ENCODE results near the gene AP5B1. TPM values are rescaled to one million over a fixed set of nuclear protein-coding genes. Genes with fewer than 3 reads are reported as not detected.

Gene AP5B1
- total RNA-seq, 1 experiment from 2014 or later: 19.7 TPM

- in situ Hi-C loops (cut with HindIII; ENCODE audit: low pct_unique_long_range_greater_than_20kb, low sequenced_read_pairs): no loop called here
- DNase-seq (ENCODE audit: low read depth, low spot score): no peak
Observed at GRCh38 chr11:65808744-65809341, 28.1 kb upstream of the AP5B1 start.

DNA sequence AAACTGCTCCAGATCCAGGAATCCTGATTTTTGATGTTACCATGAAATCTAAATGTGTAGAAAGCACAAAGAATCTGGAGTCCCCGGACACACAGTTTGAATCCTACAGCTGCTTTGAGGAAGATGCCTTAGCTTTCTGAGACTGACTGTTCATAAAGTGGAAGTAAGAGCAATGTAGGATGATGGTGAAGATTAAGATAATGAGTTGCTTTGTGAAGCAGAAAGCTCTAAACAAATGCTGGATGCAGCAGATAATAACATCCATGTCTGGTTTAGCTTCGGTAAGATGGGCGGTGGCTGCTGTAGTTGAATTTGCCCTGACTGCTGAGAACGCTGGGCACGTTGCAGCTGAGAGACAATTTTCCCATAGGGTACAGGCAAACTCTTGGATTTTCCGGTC lies 26.2 kb upstream of the AP5B1 start:
- no peak for DNase-seq (ENCODE audit: low read depth, low spot score)
- in situ Hi-C loops (cut with HindIII; ENCODE audit: low pct_unique_long_range_greater_than_20kb, low sequenced_read_pairs): no loop called here

DNA sequence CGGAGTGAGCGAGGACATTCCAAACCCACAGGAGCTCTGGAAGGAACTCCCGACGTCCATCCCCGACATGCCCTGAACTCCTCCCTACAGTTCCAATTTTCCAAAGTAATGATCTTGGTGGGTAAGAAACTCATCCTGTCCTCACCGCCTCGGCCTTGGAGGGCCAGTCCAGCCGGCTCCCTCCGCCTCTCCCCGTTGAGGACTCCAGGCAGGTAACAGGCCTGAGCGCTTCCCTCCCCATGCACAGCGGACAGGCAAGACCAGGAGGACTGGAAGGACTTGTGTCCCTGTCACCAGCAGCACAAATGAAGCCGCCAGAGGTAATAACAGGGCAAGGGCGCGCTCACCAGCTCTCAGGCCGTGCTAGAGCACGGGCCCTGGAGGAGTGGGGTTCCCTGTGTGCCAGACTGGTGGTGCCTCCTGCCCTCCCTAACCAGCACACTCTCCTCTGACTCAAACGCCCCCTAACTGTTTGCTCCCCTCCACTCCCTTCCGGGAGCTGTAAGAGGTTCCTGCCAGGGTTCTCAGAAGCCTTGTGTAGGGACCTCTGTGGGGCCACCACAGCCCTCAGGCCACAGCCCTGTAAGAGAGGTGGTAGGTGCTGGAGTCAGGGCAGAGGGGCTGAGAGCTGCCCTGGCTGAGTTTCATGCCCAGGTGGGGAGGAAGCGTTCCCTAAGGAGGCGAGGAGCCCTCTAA lies 23.2 kb upstream of the AP5B1 start:
- in situ Hi-C loops (cut with HindIII; ENCODE audit: low pct_unique_long_range_greater_than_20kb, low sequenced_read_pairs): no loop called here

GRCh38 chr11:65802841-65803240 lies 22.1 kb upstream of the AP5B1 start:
- in situ Hi-C loops (cut with HindIII; ENCODE audit: low pct_unique_long_range_greater_than_20kb, low sequenced_read_pairs): no loop called here
- no peak for DNase-seq (ENCODE audit: low read depth, low spot score)

More for the DNA sequence above, 23.2 kb upstream of the AP5B1 start:
- DNase-seq (ENCODE audit: low read depth, low spot score): no peak

- in situ Hi-C loops (cut with HindIII; ENCODE audit: low pct_unique_long_range_greater_than_20kb, low sequenced_read_pairs): no loop called here
- DNase-seq (ENCODE audit: low read depth, low spot score): no peak
Observed at GRCh38 chr11:65801153-65801987, 20.6 kb upstream of the AP5B1 start.

- in situ Hi-C loops (cut with HindIII; ENCODE audit: low pct_unique_long_range_greater_than_20kb, low sequenced_read_pairs): no loop called here
- no peak for DNase-seq (ENCODE audit: low read depth, low spot score)
Observed at GRCh38 chr11:65798882-65799281, 18.1 kb upstream of the AP5B1 start.

- in situ Hi-C loops (cut with HindIII; ENCODE audit: low pct_unique_long_range_greater_than_20kb, low sequenced_read_pairs): no loop called here
- DNase-seq (ENCODE audit: low read depth, low spot score): no peak
Observed at GRCh38 chr11:65797711-65798110, 16.9 kb upstream of the AP5B1 start.

- in situ Hi-C loops (cut with HindIII; ENCODE audit: low pct_unique_long_range_greater_than_20kb, low sequenced_read_pairs): no loop called here
- no peak for DNase-seq (ENCODE audit: low read depth, low spot score)
Observed at GRCh38 chr11:65796726-65797601, 16.2 kb upstream of the AP5B1 start.

DNA sequence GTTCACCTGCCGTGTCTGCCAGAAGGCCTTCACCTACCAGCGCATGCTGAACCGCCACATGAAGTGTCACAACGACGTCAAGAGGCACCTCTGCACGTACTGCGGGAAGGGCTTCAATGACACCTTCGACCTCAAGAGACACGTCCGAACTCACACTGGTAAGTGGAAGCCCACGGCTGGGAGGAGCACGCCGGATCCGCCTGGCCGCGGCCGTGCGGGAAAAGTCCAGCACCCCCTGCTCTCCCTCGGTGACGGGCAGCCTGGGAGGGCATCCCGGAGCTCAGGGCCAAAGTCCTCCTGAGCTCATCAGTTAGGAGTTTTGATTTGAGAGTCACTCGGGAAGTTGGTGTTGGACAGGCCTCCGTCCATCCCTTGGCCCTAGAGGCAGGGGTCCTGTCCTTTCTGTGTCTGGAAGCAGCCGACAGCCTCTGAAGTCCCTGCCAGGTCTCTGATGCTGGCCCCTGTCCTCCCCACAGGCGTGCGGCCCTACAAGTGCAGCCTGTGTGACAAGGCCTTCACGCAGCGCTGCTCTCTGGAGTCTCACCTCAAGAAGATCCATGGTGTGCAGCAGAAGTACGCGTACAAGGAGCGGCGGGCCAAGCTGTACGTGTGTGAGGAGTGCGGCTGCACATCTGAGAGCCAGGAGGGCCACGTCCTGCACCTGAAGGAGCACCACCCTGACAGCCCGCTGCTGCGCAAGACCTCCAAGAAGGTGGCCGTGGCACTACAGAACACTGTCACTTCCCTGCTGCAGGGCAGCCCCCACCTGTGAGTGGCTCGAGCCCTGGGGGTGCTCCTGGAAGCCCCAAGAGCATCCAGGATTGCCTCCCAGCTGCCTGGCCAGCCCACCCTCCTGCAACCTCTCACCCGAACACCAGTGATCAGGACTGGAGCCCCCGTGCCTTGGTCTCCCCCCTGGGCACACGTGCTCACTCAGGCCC lies 14.1 kb upstream of the AP5B1 start:
- DNase-seq (ENCODE audit: low read depth, low spot score): no peak
- in situ Hi-C loops (cut with HindIII; ENCODE audit: low pct_unique_long_range_greater_than_20kb, low sequenced_read_pairs): no loop called here

GRCh38 chr11:65793625-65794400 lies 13.0 kb upstream of the AP5B1 start:
- no peak for DNase-seq (ENCODE audit: low read depth, low spot score)
- in situ Hi-C loops (cut with HindIII; ENCODE audit: low pct_unique_long_range_greater_than_20kb, low sequenced_read_pairs): no loop called here

- no peak for DNase-seq (ENCODE audit: low read depth, low spot score)
- in situ Hi-C loops (cut with HindIII; ENCODE audit: low pct_unique_long_range_greater_than_20kb, low sequenced_read_pairs): no loop called here
Observed at GRCh38 chr11:65793144-65793581, 12.4 kb upstream of the AP5B1 start.

- no peak for DNase-seq (ENCODE audit: low read depth, low spot score)
- in situ Hi-C loops (cut with HindIII; ENCODE audit: low pct_unique_long_range_greater_than_20kb, low sequenced_read_pairs): no loop called here
Observed at GRCh38 chr11:65792456-65792855, 11.7 kb upstream of the AP5B1 start.

DNA sequence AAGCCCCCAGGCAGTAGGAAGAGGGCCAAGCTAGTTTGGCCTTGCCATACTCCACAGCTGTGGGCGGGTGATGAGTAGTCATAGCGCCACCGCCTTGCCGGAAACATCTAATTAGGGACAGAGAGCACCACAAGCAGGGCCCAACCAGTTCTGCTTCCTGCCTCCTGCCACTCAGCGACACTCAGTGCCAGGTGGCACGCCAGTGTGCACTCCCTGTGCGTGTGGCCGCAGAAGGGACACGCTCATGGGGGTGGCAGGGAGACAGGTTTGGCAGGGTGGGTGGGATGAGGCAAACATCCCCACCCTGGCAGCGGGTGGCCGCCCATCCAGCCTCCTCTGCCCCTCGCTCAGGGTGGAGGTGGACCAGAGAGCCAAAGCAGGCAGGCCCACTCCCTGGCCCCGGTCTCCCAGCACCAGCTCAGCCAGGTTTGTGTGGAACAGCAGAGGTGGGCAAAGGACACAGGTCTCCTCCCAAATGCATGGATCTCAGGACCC lies 11.0 kb upstream of the AP5B1 start:
- no peak for DNase-seq (ENCODE audit: low read depth, low spot score)
- in situ Hi-C loops (cut with HindIII; ENCODE audit: low pct_unique_long_range_greater_than_20kb, low sequenced_read_pairs): no loop called here

DNA sequence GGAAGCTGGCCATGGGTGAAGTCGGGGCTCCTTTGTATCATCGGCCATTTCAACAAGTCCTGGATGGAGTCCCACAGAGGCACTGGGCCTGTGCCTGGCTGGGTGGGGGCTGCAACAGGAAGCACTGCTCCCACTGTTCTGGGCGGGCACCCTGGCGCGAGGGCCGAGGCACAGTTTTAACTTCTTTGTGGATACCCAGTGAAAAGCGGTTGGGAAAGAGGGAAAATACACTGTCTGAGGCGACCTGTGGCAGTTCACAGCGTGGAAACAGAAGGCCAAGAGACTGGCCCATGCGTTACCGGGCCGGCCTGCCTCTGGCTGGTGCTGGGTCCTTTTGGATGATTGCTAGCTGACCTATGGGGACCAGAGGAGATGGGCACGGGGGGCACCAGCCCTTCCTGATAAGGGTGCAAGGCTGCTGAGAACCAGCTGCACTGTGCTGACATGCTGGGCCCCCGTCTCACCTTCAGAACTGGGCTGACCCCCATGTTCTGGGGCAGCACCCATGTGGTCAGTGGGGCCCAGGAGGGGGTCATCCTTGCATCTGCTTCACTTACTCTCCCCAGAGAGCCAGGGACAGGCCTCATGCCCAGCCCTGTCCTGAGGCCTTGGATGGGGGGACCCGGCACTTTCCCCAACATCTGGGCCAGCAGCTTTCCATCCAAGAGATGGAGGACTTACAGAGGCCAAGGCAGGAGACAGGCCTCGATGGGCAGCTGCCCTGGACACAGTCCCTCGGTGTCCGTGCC lies 10.3 kb upstream of the AP5B1 start:
- in situ Hi-C loops (cut with HindIII; ENCODE audit: low pct_unique_long_range_greater_than_20kb, low sequenced_read_pairs): no loop called here
- no peak for DNase-seq (ENCODE audit: low read depth, low spot score)

- in situ Hi-C loops (cut with HindIII; ENCODE audit: low pct_unique_long_range_greater_than_20kb, low sequenced_read_pairs): no loop called here
- DNase-seq (ENCODE audit: low read depth, low spot score): no peak
Observed at GRCh38 chr11:65790104-65790901, 9.5 kb upstream of the AP5B1 start.
